GDM1 (cell line): Measurements from ENCODE around the gene DRD2.
"Not testable (repeated sequence)": the region's sequence is repeated elsewhere in the genome, so short reads cannot be mapped to it uniquely, and the experiment has no call there.

Experiments
- DNase-seq: peaks from one replicate; lab custom pipeline; 2025; lab: John Stamatoyannopoulos, UW

Gene DRD2

GRCh38 chr11:113475160-113475761, at the start of gene DRD2:
DRD2 (minus strand) TSS chr11:113475398; CDS start chr11:113424651, 50,747 bp downstream.
- DNase-seq: no peak

GRCh38 chr11:113523906-113524305, 48.7 kb upstream of the DRD2 start:
- DNase-seq: not testable (repeated sequence)

GRCh38 chr11:113521737-113522517, 46.7 kb upstream of the DRD2 start:
- no peak for DNase-seq

- no peak for DNase-seq
Measured at GRCh38 chr11:113519989-113520613, 44.9 kb upstream of the DRD2 start.

- no peak for DNase-seq
Measured at GRCh38 chr11:113518716-113519495, 43.7 kb upstream of the DRD2 start.

- DNase-seq: no peak
Measured at GRCh38 chr11:113517361-113517760, 42.2 kb upstream of the DRD2 start.

- DNase-seq: no peak
Measured at GRCh38 chr11:113514856-113515255, 39.7 kb upstream of the DRD2 start.

- no peak for DNase-seq
Measured at GRCh38 chr11:113507341-113507740, 32.1 kb upstream of the DRD2 start.

GRCh38 chr11:113506893-113507292, 31.7 kb upstream of the DRD2 start:
- no peak for DNase-seq

GRCh38 chr11:113506461-113506860, 31.3 kb upstream of the DRD2 start:
- no peak for DNase-seq

- no peak for DNase-seq
Measured at GRCh38 chr11:113505541-113506375, 30.6 kb upstream of the DRD2 start.

- no peak for DNase-seq
Measured at GRCh38 chr11:113505046-113505445, 29.8 kb upstream of the DRD2 start.

GRCh38 chr11:113504586-113504985, 29.4 kb upstream of the DRD2 start:
- DNase-seq: no peak

- DNase-seq: no peak
Measured at GRCh38 chr11:113504071-113504470, 28.9 kb upstream of the DRD2 start.

- no peak for DNase-seq
Measured at GRCh38 chr11:113497066-113497910, 22.1 kb upstream of the DRD2 start.

- DNase-seq: no peak
Measured at GRCh38 chr11:113496026-113496651, 20.9 kb upstream of the DRD2 start.

- DNase-seq: no peak
Measured at GRCh38 chr11:113494021-113494420, 18.8 kb upstream of the DRD2 start.

GRCh38 chr11:113493206-113493605, 18.0 kb upstream of the DRD2 start:
- no peak for DNase-seq

- no peak for DNase-seq
Measured at GRCh38 chr11:113488931-113489351, 13.7 kb upstream of the DRD2 start.

- DNase-seq: no peak
Measured at GRCh38 chr11:113487622-113488021, 12.4 kb upstream of the DRD2 start.
